ENCODE measurements around the gene GNPTG.
A peak's percentile ranks its signal among the peaks of the same experiment; 100 is the strongest.

GNPTG gene

DNA sequence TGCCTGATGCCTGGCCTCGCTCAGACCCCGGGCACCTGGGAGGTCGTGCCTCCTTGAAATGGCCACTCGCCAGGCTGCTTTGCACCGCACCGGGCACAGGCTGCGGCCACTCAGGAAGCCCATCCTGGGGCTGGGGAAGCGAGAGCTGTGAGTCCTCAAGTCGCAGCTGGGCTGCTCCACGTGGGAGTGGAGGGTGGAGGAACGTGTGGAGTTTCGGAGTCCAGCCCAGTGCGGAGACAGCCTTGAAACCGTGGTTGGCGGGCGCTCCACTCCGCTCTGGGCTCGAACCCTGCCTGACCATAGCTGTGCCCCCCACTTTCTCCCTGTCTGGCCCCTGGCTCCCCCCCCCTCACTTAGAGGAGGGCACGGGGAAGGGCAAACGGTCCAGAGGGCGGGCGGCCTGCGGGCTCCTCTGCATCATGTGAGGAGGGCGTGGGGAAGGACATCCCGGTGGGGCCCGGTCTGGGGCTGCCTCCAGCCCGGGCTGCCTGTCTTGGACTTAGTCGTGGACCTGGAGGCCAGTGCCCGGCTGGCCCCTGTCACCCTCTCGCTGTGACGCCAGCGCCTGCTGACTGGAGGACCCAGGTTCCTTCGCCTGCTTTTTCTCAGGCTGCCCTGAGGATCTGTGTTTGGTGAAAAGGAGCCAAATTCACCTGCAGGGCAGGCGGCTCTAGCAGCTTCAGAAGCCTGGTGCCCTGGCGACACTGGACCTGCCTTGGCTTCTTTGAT lies 39.8 kb upstream of the GNPTG start:
- TF ChIP-seq, protein P1, sequence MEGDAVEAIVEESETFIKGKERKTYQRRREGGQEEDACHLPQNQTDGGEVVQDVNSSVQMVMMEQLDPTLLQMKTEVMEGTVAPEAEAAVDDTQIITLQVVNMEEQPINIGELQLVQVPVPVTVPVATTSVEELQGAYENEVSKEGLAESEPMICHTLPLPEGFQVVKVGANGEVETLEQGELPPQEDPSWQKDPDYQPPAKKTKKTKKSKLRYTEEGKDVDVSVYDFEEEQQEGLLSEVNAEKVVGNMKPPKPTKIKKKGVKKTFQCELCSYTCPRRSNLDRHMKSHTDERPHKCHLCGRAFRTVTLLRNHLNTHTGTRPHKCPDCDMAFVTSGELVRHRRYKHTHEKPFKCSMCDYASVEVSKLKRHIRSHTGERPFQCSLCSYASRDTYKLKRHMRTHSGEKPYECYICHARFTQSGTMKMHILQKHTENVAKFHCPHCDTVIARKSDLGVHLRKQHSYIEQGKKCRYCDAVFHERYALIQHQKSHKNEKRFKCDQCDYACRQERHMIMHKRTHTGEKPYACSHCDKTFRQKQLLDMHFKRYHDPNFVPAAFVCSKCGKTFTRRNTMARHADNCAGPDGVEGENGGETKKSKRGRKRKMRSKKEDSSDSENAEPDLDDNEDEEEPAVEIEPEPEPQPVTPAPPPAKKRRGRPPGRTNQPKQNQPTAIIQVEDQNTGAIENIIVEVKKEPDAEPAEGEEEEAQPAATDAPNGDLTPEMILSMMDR (IDR thresholded peaks at IDR 0.05; ENCODE audit: poor library complexity, severe bottlenecking), result no peak
- Histone ChIP-seq H3K4me1 (ENCODE audit: insufficient read depth, poor library complexity, severe bottlenecking) (peaks cover 9% of the 10 kb centered on the region), H3K27ac (ENCODE audit: poor library complexity, severe bottlenecking) (no peak overlapping the region), H3K27me3 (ENCODE audit: insufficient read depth, poor library complexity, severe bottlenecking) (no peaks in the 10 kb centered on the region), H3K36me3 (ENCODE audit: low read depth) (peaks cover 60% of the 10 kb centered on the region), H3K9me3 (ENCODE audit: severe bottlenecking) (no peaks in the 10 kb centered on the region), H3K4me3 (ENCODE audit: severe bottlenecking) (peak overlapping the region; percentile 46)
- no peak for ATAC-seq (ENCODE audit: low read depth)
- peak; percentile 51 for DNase-seq (ENCODE audit: low spot score)

DNA sequence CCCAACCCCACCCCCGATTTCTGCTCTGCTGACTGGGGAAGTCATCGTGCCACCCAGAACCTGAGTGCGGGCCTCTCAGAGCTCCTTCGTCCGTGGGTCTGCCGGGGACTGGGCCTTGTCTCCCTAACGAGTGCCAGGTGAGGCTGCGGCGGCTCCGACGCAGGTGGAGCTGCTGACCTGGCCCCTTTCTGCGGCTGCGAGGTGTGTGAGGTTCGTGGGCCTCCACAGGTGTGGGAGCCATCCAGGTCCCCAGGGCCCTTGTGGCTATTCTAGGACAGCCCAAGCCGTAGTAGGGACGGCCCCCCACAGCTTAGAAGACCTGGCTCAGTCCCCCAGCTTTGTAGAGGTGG lies 39.3 kb upstream of the GNPTG start:
- DNase-seq (ENCODE audit: low spot score), result no peak
- H3K9me3 ChIP-seq (ENCODE audit: severe bottlenecking), result no peaks in the 10 kb centered on the region
- H3K27me3 ChIP-seq (ENCODE audit: insufficient read depth, poor library complexity, severe bottlenecking), result no peaks in the 10 kb centered on the region
- H3K4me3 ChIP-seq (ENCODE audit: severe bottlenecking), result no peak overlapping the region
- H3K36me3 ChIP-seq (ENCODE audit: low read depth), result peaks cover 65% of the 10 kb centered on the region
- TF ChIP-seq, protein P1 (IDR thresholded peaks at IDR 0.05; ENCODE audit: poor library complexity, severe bottlenecking), result no peak
- H3K4me1 ChIP-seq (ENCODE audit: insufficient read depth, poor library complexity, severe bottlenecking), result peaks cover 9% of the 10 kb centered on the region
- ATAC-seq (ENCODE audit: low read depth), result no peak
- H3K27ac ChIP-seq (ENCODE audit: poor library complexity, severe bottlenecking), result no peak overlapping the region

- no peak for ATAC-seq (ENCODE audit: low read depth)
- Histone ChIP-seq H3K9me3 (ENCODE audit: severe bottlenecking) (no peaks in the 10 kb centered on the region), H3K4me1 (ENCODE audit: insufficient read depth, poor library complexity, severe bottlenecking) (peaks cover 9% of the 10 kb centered on the region), H3K4me3 (ENCODE audit: severe bottlenecking) (no peak overlapping the region), H3K27me3 (ENCODE audit: insufficient read depth, poor library complexity, severe bottlenecking) (no peaks in the 10 kb centered on the region), H3K36me3 (ENCODE audit: low read depth) (peaks cover 70% of the 10 kb centered on the region), H3K27ac (ENCODE audit: poor library complexity, severe bottlenecking) (no peak overlapping the region)
- no peak for DNase-seq (ENCODE audit: low spot score)
- TF ChIP-seq, protein P1 (IDR thresholded peaks at IDR 0.05; ENCODE audit: poor library complexity, severe bottlenecking), result no peak
These were observed 38.8 kb upstream of the GNPTG start for GRCh38 chr16:1312903-1313302.

DNA sequence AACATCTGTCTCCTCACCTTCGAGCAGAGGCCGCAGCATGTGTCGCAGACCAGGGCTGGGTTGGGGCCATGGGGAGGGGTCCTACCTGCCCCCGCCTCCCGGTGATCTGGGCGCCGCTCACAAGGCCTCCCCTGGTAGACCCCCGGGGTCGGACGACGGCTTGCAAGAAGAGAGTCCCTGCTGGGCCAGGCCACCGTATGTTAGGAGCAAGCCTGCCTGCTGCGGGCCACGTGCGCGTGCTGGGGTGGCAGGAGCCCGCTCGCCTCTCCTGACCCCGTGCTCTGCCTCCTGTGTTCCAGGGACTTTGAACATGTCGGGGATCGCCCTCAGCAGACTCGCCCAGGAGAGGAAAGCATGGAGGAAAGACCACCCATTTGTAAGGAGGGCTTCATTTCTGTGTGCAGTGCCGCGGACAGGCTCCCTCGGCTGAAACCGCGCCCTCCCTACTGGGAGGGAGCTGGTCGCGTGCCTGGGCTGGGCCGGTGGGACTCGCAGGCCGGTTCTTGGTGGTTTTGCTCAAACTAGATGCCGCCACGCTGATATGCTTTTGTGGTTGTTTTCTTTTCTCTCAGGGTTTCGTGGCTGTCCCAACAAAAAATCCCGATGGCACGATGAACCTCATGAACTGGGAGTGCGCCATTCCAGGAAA lies 37.9 kb upstream of the GNPTG start:
- Histone ChIP-seq H3K36me3 (ENCODE audit: low read depth) (peaks cover 79% of the 10 kb centered on the region), H3K9me3 (ENCODE audit: severe bottlenecking) (no peaks in the 10 kb centered on the region), H3K27me3 (ENCODE audit: insufficient read depth, poor library complexity, severe bottlenecking) (no peaks in the 10 kb centered on the region), H3K27ac (ENCODE audit: poor library complexity, severe bottlenecking) (no peak overlapping the region), H3K4me3 (ENCODE audit: severe bottlenecking) (no peak overlapping the region), H3K4me1 (ENCODE audit: insufficient read depth, poor library complexity, severe bottlenecking) (peaks cover 9% of the 10 kb centered on the region)
- TF ChIP-seq, protein P1 (IDR thresholded peaks at IDR 0.05; ENCODE audit: poor library complexity, severe bottlenecking), result no peak
- DNase-seq (ENCODE audit: low spot score) (no peak), ATAC-seq (ENCODE audit: low read depth) (no peak)

Measured in RWPE2 (cell line).